MM.1S (cell line): ENCODE measurements around the gene KAT6B.

Experiments used
- CTCF ChIP-seq: fragments of 300-600 bp; sonication (generic); IDR thresholded peaks from 2 replicates; pipeline ENCODE4 v1.5.1; 2016; ENCODE audit warnings: antibody characterized with exemption, low read length, mixed read lengths
- EZH2 ChIP-seq: fragments of 300-600 bp; sonication (generic); optimal IDR thresholded peaks from 2 replicates; pipeline ENCODE3; 2017; ENCODE audit warnings: low read depth, mild to moderate bottlenecking, antibody characterized with exemption, low read length, mixed read lengths
- EZH2phosphoT487 ChIP-seq: fragments of 300-600 bp; sonication (generic); IDR thresholded peaks from 2 replicates; pipeline ENCODE4 v1.6.1; 2018; ENCODE audit warnings: antibody characterized with exemption, low read length

DNA sequence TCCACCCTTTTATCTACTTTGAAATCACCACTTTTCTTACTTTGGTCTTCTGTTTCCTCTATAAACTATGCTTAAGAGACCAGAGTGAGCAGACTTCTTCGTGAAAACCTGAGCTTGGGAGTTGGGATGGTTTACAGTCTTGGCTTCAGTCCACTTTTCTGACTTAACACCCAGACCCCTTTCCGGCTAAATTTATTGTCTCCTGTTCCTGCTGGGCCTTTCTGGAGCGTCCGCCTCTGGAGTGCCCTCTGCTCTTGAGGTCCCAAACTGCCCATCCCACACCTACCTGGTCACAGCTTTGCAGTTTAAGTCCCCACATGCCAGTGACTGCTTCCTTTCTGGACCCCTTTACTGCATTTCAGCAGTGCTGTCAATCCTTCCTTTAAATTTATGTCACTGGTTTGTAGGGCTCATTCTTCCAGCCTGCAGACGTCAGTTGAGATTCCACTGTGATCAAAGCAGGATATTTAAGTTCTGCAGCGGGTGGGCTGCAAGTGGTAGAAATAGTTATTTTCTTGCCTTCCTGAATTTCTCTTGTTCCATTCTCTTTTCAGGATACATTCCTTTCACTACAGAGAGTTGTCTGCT lies 80.3 kb downstream of the KAT6B start:
- TF ChIP-seq CTCF (no peak), EZH2phosphoT487 (no peak), EZH2 (no peak)
